Measurements from ENCODE around the gene RASA4.
"Not testable (repeated sequence)": the region's sequence is repeated elsewhere in the genome, so short reads cannot be mapped to it uniquely, and the experiment has no call there.

GRCh38 chr7:102602317-102602716, 14.2 kb downstream of the RASA4 start:
- TF ChIP-seq CTCF (IDR thresholded peaks at IDR 0.05); ZFX (IDR thresholded peaks at IDR 0.05; ENCODE audit: borderline replicate concordance): not testable (repeated sequence)

All from 22Rv1 (cell line).